Endothelial cell of umbilical vein (primary cell): ENCODE data around the gene ABI2. TPM values are rescaled to one million over a fixed set of nuclear protein-coding genes. Genes with fewer than 3 reads are reported as not detected.

Experiments used
- BruUV-seq: library from RNA; stranded (reverse); fragments of 400-500 nt; replicated peaks from 2 replicates; lab custom pipeline; 2021; lab: Mats Ljungman, UMichigan
- CTCF ChIA-PET: fragments of 300-600, 350-600 bp; sonication (Branson Sonifier 250); formaldehyde crosslinking; loops from one replicate; lab custom pipeline; 2021; ENCODE audit warnings: antibody characterized with exemption, inconsistent platforms; lab: Charles Lee
- POLR2A ChIA-PET: fragments of 300-600, 350-600 bp; sonication (Branson Sonifier 250); formaldehyde crosslinking; loops from one replicate; lab custom pipeline; 2021; ENCODE audit warnings: antibody characterized with exemption, inconsistent platforms; lab: Charles Lee
- DNase-seq: peaks from one replicate; pipeline ENCODE4 v3.0.0-alpha.2; 2011; ENCODE audit warnings: low read depth, low spot score
- FAIRE-seq: peaks from 2 replicates; lab custom pipeline; 2011; peaks lifted over from hg19 to GRCh38; lab: Jason Lieb, UNC
- H2AFZ ChIP-seq: 2 replicates; pipeline ENCODE4 v1.6.0; 2012; ENCODE audit warnings: low read depth, low read length, control low read depth, inconsistent platforms
- H3K27ac ChIP-seq: 2 replicates; pipeline ENCODE4 v1.5.1; 2011; ENCODE audit warnings: low read depth, mild to moderate bottlenecking, control low read depth, low read length, moderate library complexity; ENCODE audit not compliant: insufficient read depth
- H3K27me3 ChIP-seq, 2 experiments: 2 replicates each; pipeline versions ENCODE4 v1.6.0 to v1.6.1; 2011; ENCODE audit warnings: low read length in 2 of 2, mixed read lengths in 1 of 2; ENCODE audit not compliant: control insufficient read depth in 2 of 2, insufficient read depth in 2 of 2
- H3K36me3 ChIP-seq, 2 experiments: 2 replicates in 1 of 2; 3 replicates in 1 of 2; pipeline ENCODE4 v1.5.1; 2011; ENCODE audit warnings: low read length in 2 of 2, mild to moderate bottlenecking in 1 of 2, moderate library complexity in 1 of 2; ENCODE audit not compliant: control insufficient read depth in 2 of 2, insufficient read depth in 2 of 2; ENCODE audit errors: extremely low read depth in 1 of 2
- H3K4me1 ChIP-seq: 3 replicates; pipeline ENCODE4 v1.5.1; 2011; ENCODE audit warnings: mild to moderate bottlenecking, low read length; ENCODE audit not compliant: control insufficient read depth, insufficient read depth; ENCODE audit errors: extremely low read depth
- H3K4me2 ChIP-seq: 2 replicates; pipeline ENCODE4 v1.6.1; 2011; ENCODE audit warnings: low read length, control low read depth, mixed read lengths; ENCODE audit not compliant: insufficient read depth
- H3K4me3 ChIP-seq, 3 experiments: fragments of 200-600 bp in 1 of 3; sonication (generic), shearing (Covaris generic) in 1 of 3; replicated peaks in 1 of 3; 2 replicates each; pipeline ENCODE4 v1.5.1; 2011 to 2016; ENCODE audit warnings: control low read depth in 3 of 3, low read length in 3 of 3, mild to moderate bottlenecking in 2 of 3, inconsistent platforms in 1 of 3, low read depth in 1 of 3, moderate library complexity in 1 of 3; ENCODE audit not compliant: insufficient read depth in 1 of 3
- H3K79me2 ChIP-seq: 2 replicates; pipeline ENCODE4 v1.6.0; 2012; ENCODE audit warnings: low read length, inconsistent platforms; ENCODE audit not compliant: control insufficient read depth, insufficient read depth
- H3K9ac ChIP-seq: replicated peaks from 2 replicates; pipeline ENCODE3; 2011; ENCODE audit warnings: low read length, control low read depth; ENCODE audit not compliant: insufficient read depth; ENCODE audit errors: extremely low read depth
- H3K9me1 ChIP-seq: replicated peaks from 3 replicates; pipeline ENCODE4 v1.6.0; 2011; ENCODE audit warnings: mild to moderate bottlenecking, low read length; ENCODE audit not compliant: control insufficient read depth, insufficient read depth; ENCODE audit errors: extremely low read depth
- H3K9me3 ChIP-seq: replicated peaks from 2 replicates; pipeline ENCODE4 v1.5.1; 2012; ENCODE audit warnings: low read length, inconsistent platforms; ENCODE audit not compliant: control insufficient read depth, insufficient read depth
- H4K20me1 ChIP-seq: replicated peaks from 2 replicates; pipeline ENCODE3; 2011; ENCODE audit warnings: mild to moderate bottlenecking, low read length; ENCODE audit not compliant: control insufficient read depth, insufficient read depth; ENCODE audit errors: extremely low read depth
- CTCF ChIP-seq, 2 donors: IDR thresholded peaks; 1 replicate in 1 of 2; 2 replicates in 1 of 2; pipeline ENCODE4 v1.5.1; 2011; ENCODE audit warnings: low read length in 2 of 2, mild to moderate bottlenecking in 2 of 2, moderate library complexity in 2 of 2, control low read depth in 1 of 2, inconsistent platforms in 1 of 2, low read depth in 1 of 2; ENCODE audit not compliant: insufficient read depth in 1 of 2; ENCODE audit errors: extremely low read depth in 1 of 2
- EZH2 ChIP-seq: IDR thresholded peaks from 2 replicates; pipeline ENCODE4 v1.6.1; 2012; ENCODE audit warnings: borderline replicate concordance, low read depth, mild to moderate bottlenecking, moderate library complexity, low read length, inconsistent platforms; ENCODE audit not compliant: severe bottlenecking
- FOS ChIP-seq: IDR thresholded peaks from 2 replicates; pipeline ENCODE4 v1.6.1; 2011; ENCODE audit warnings: mild to moderate bottlenecking, low read length, moderate library complexity, borderline replicate concordance; ENCODE audit not compliant: insufficient read depth
- GATA2 ChIP-seq: IDR thresholded peaks from 2 replicates; pipeline ENCODE4 v1.7.0; 2011; ENCODE audit warnings: low read depth, mild to moderate bottlenecking, moderate library complexity, mixed read lengths, low read length; ENCODE audit not compliant: insufficient read length, insufficient read depth
- JUN ChIP-seq: IDR thresholded peaks from 2 replicates; pipeline ENCODE4 v1.6.1; 2011; ENCODE audit warnings: borderline replicate concordance, low read depth; ENCODE audit not compliant: insufficient read length, insufficient read depth
- MAX ChIP-seq: IDR thresholded peaks from 2 replicates; pipeline ENCODE4 v1.6.1; 2011; ENCODE audit not compliant: insufficient read depth, insufficient read length
- MYC ChIP-seq: IDR thresholded peaks from one replicate; pipeline ENCODE4 v1.6.1; 2011; ENCODE audit warnings: mild to moderate bottlenecking, low read depth, low read length
- POLR2A ChIP-seq: IDR thresholded peaks from 2 replicates; pipeline ENCODE4 v1.6.1; 2012; ENCODE audit warnings: low read depth, mild to moderate bottlenecking, control low read depth, low read length
- POLR2AphosphoS5 ChIP-seq: IDR thresholded peaks from 2 replicates; pipeline ENCODE4 v1.6.1; 2012; ENCODE audit warnings: low read depth, mild to moderate bottlenecking, control low read depth, low read length, moderate library complexity; ENCODE audit not compliant: insufficient read depth
- dilution Hi-C: fragments of 300-500 bp; cut with MboI; formaldehyde crosslinking; loops from one replicate; pipeline ENCODE4 v1.15.0; 2019; ENCODE audit warnings: low sequenced_read_pairs; ENCODE audit not compliant: extremely low pct_ligation_motif_present
- intact Hi-C: fragments of 100-400 bp; cut with micrococcal nuclease; formaldehyde crosslinking; loops from one replicate; pipeline ENCODE4 v1.10.0; 2022
- polyA plus RNA-seq, 4 experiments: library from polyadenylated mRNA; depleted of rRNA in 3 of 4; stranded (reverse) in 3 of 4; unstranded in 1 of 4; fragments of >200 nt; gene quantifications; 2 replicates each; pipeline versions ENCODE4 v1.2.1 to v1.2.3, GENCODE V29; 2011 to 2012; ENCODE audit warnings: missing spikeins in 1 of 4
- total RNA-seq: library from RNA; stranded (reverse); gene quantifications from 2 replicates; pipeline ENCODE4 v1.2.3, GENCODE V29; 2021

The ABI2 gene
- total and polyA plus RNA-seq, 2 donors (not counting 3 experiments of a cell fraction or from before 2014, with no cell fraction given) = 35.7 to 61.0 TPM

- BruUV-seq = no TSS peak
- Histone ChIP-seq H3K9me1 (no peaks in the 10 kb centered on the region), H3K4me1 (peaks cover 17% of the 10 kb centered on the region), H3K9ac (no peak overlapping the region), H3K79me2 (no peaks in the 10 kb centered on the region), H3K36me3 (peaks cover 5 to 11% of the 10 kb centered on the region in 2 experiments), H3K27me3 (no peaks in the 10 kb centered on the region), H3K4me3 (no peak overlapping the region), H4K20me1 (no peaks in the 10 kb centered on the region), H3K27ac (no peak overlapping the region), H3K9me3 (no peaks in the 10 kb centered on the region), H3K4me2 (no peak overlapping the region), H2AFZ (no peak overlapping the region)
- ChIA-PET CTCF (no interaction called here), POLR2A (no interaction called here)
- intact Hi-C loops = no loop called here
- TF ChIP-seq JUN = no peak
- TF ChIP-seq CTCF (IDR thresholded peaks at IDR 0.05; ENCODE audit: extremely low read depth in 1 of 2, insufficient read depth in 1 of 2, low read depth in 1 of 2, low read length in 2 of 2) = no peak
- TF ChIP-seq POLR2A = no peak
- TF ChIP-seq FOS = no peak
- no peak for TF ChIP-seq MYC
- TF ChIP-seq GATA2 = no peak
- no peak for TF ChIP-seq EZH2
- TF ChIP-seq MAX = no peak
- no peak for TF ChIP-seq POLR2AphosphoS5
- FAIRE-seq (no peak), DNase-seq (no peak)
- dilution Hi-C loops = no loop called here
These were observed 48.9 kb upstream of the ABI2 start for GRCh38 chr2:203279288-203279687.
